Stromal cell of bone marrow (primary cell): ENCODE data around the gene ERCC3.

Experiments
- DNase-seq: peaks from one replicate; pipeline ENCODE4 v3.0.0-alpha.2; 2012; ENCODE audit warnings: low read depth

Gene ERCC3

GRCh38 chr2:127293748-127294562 is at the start of gene ERCC3:
Gene ERCC3 (minus strand): TSS chr2:127294144. CDS start chr2:127294081, 63 bp downstream.
- peak; percentile 65 for DNase-seq

- DNase-seq: no peak
Measured at GRCh38 chr2:127343277-127343676, 49.3 kb upstream of the ERCC3 start.

- DNase-seq: no peak
Measured at GRCh38 chr2:127342101-127342500, 48.2 kb upstream of the ERCC3 start.

- DNase-seq: no peak
Measured at GRCh38 chr2:127332335-127332734, 38.4 kb upstream of the ERCC3 start.

- no peak for DNase-seq
Measured at GRCh38 chr2:127330753-127331152, 36.8 kb upstream of the ERCC3 start.

GRCh38 chr2:127326289-127326945 is 32.5 kb upstream of the ERCC3 start:
- no peak for DNase-seq

- peak; percentile 38 for DNase-seq
Measured at GRCh38 chr2:127324635-127325034, 30.7 kb upstream of the ERCC3 start.

- DNase-seq: no peak
Measured at GRCh38 chr2:127321303-127321702, 27.4 kb upstream of the ERCC3 start.

- DNase-seq: no peak
Measured at GRCh38 chr2:127320586-127321275, 26.8 kb upstream of the ERCC3 start.

- no peak for DNase-seq
Measured at GRCh38 chr2:127320067-127320466, 26.1 kb upstream of the ERCC3 start.

- no peak for DNase-seq
Measured at GRCh38 chr2:127314193-127314988, 20.4 kb upstream of the ERCC3 start.

- DNase-seq: no peak
Measured at GRCh38 chr2:127313406-127313805, 19.5 kb upstream of the ERCC3 start.

GRCh38 chr2:127310980-127311379 is 17.0 kb upstream of the ERCC3 start:
- no peak for DNase-seq

- DNase-seq: no peak
Measured at GRCh38 chr2:127309468-127309867, 15.5 kb upstream of the ERCC3 start.

- DNase-seq: no peak
Measured at GRCh38 chr2:127308586-127309138, 14.7 kb upstream of the ERCC3 start.

- DNase-seq: no peak
Measured at GRCh38 chr2:127305990-127306585, 12.1 kb upstream of the ERCC3 start.

- DNase-seq: no peak
Measured at GRCh38 chr2:127302168-127302567, 8.2 kb upstream of the ERCC3 start.

GRCh38 chr2:127293386-127293747 is 577 bp downstream of the ERCC3 start:
- no peak for DNase-seq

GRCh38 chr2:127288274-127288673 is 5.7 kb downstream of the ERCC3 start:
- DNase-seq: no peak

GRCh38 chr2:127283275-127283674 is 10.7 kb downstream of the ERCC3 start:
- no peak for DNase-seq

GRCh38 chr2:127280693-127281092 is 13.3 kb downstream of the ERCC3 start:
- DNase-seq: no peak
